CD1c-positive myeloid dendritic cell (primary cell): Measurements from ENCODE around the gene EFS.

Source experiments
- DNase-seq: peaks from one replicate; pipeline ENCODE4 v3.0.0-alpha.2; 2016; ENCODE audit errors: extremely low spot score

EFS gene

DNA sequence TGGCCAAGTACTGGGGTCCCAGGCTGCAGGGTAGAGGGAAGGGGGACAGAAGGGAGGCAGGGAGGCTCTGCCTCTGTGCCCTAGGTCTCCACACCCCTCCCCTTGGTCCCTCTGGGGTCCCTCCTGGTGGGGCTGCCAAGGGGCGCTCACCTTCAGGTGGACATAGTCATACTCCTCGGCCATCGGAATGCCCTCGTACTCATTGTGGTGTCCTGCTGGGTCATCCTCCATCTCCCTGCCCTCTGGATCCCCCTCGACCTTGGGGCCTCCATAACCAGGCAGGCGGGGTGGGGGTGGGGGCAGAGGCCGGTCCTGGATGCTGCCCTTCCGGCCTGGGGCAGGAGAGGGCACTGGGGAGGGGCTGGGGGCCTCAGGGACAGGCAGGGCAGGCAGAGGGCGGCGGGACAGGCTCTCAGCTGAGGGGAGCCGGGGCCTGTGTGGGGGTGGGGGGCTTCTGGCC, 5.8 kb downstream of the EFS start:
- no peak for DNase-seq

DNA sequence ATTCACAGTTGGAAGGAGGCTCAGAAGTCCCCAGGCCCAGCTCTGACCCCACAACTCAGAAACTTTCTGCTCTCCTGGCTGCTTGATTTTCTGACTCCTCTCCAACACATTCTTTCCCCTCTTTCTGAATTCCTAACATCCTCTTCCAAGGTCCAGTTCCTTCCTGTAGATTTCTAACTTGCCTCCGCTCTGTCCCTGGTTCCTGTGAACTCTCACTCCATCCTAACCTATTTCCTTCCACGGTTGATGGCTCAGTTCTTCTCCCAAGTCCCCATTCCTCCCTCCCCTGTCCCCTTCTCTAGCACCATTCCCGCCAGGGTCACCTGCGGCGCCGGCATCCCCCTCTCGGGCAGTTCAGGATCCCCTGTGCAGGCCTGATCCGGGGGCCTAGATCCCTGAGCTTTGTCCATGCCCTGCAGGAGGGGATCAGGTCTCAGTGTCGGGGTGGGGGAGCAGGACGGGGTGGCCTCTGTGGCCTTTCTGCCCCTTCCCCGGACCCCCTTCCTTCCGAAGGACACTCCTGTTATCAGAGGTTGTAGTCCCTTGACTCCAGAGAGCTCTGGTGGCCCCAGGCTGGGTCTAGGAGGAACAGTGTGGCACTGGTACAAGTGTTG, 6.3 kb downstream of the EFS start:
- no peak for DNase-seq

DNA sequence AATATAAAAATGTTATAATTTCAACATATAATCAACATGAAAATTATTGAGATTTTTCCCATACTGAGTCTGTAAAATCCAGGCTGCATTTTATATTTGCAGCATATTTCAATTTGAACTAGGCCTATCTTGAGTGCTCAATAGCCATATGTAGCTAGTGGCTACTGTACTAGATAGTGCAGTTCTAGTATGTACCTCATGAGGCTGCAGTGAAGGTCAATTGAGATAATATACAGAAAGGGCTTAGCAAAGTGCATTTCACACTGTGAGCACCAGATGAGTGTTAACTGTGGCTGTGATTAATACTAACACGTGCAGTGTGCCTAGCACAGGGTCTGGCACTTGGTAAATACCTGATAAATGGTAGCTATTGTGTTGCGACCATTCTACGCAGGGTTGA, 6.9 kb downstream of the EFS start:
- no peak for DNase-seq

DNA sequence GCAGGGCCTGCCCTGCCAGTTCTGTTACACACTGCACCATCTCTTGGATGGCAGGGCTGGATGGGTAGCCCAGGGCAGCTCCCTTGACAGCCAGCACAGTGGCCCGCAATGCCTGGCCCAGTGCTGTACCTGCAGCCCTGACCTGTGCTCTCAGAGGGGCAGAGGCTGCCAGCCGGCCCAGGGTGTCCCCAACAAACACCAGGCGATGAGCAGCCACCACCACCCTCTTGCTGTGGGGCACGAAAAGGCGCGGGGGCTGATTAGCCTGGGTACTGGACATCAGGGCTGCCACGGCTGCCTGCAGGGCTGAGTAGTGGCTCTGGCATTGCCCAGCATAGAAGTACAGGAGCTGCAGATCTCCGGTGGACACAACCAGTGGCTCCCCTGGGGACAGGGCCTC, 7.7 kb downstream of the EFS start:
- no peak for DNase-seq

DNA sequence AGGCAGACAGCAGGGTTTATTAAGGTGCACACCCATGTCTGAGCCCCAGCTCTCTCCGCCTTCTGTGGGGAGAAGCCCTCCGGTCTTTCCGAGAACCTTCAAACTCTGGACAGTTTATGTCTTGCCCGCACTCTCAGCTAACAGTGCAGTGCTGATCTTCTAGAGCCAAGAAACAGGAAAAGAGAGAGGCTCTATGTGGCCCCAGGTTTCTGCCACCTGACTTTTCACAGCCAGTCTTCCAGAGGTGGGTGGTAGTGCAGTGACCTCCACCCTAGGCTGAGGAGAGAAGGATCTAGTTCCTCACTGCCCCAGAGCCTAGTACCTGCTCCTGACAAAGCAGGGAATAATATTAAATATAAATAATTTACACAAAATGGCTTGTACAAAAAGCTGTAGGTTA, 8.3 kb downstream of the EFS start:
- no peak for DNase-seq

DNA sequence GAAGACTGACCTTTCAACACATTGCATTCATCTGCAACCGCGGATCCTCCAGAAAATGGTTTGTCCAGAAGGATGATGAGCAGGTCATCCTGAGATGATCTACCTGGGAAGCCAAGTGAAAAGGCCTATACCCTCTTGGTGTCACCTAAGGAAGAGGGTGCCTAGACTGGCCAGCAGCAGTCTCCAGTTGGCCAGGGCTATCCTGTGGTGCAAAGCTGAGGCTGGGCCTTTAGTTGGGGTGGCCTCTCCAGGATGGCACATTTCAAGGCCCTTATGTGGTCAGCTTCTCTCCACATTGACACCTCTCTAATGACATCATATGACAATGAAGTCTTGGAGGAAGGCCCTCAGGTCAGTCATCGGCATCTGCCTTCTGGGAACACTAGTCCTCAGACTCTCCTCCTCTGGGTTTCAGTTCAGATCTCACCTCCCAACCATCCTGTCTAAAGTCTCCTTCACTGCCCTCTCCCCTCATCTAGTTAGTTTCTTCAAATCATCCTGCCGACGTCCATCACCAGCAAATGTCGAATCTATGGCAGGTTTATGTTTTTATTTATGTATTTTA, 9.0 kb downstream of the EFS start:
- DNase-seq: no peak

DNA sequence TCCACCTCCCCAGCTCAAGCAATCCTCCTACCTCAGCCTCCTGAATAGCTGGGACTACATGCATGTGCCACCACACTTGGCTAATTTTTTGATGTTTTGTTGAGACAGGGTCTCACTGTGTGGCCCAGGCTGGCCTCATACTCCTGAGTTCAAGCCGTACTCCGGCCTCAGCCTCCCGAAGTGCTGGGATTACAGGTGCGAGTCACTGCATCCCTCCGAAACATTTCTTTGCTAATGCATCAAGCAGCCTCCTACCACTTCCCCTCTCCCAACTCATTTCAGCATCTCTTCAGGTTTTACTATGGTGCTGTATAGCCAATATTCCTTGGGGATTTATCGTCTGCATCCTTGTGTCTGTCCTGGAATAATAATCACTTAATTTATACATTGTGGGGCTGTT, 10.0 kb downstream of the EFS start:
- no peak for DNase-seq

GRCh38 chr14:23353433-23353780, 11.6 kb downstream of the EFS start:
- DNase-seq: no peak

DNA sequence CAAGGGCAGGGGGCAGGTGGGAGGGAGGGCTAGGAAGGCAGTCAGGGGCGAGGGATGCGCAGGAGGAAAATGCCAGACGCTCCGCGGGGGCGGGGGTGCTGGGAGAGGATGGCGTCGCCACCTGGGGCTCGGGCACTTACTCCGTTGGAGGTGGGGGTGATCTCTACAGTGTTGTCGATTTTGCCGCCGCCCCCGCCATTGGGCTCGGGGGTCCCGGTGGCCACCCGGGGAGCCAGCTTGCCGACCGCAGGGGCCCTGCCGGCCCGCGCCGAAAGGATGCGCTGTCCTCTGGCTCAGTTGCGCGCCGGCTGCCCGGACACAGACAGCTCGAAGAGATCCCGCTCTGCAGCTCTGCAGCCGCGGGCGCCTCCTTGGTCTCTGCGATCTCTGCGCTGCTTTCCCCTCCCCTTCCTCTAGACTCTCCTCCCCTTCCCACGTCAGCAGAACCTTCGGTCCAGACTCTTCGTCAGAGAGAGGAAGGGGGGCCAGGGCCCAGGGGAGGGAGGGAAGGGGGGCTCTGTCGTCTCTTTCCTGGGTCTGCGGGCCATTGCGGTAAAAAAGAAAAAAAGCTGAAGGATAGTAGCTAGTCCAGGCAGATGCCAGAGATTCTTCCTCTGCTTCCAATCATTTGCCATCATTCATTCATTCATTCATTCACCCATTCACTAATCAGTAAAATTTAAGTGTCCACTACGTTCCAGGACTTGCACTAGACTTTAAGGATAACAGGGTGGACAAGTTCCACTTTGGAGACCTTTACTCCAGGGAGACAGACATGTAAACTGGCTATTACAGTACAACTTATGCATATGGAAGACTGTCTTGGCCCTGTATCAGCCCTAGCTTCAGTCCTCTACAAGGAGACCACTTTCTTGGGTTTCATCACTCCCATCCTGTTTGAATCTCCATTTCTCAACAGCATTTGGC, 12.2 kb downstream of the EFS start, which contains the start of gene SLC22A17:
SLC22A17 (minus strand) TSS at position 382 of the 927 bp plus-strand sequence.
- DNase-seq: peak; percentile 5

DNA sequence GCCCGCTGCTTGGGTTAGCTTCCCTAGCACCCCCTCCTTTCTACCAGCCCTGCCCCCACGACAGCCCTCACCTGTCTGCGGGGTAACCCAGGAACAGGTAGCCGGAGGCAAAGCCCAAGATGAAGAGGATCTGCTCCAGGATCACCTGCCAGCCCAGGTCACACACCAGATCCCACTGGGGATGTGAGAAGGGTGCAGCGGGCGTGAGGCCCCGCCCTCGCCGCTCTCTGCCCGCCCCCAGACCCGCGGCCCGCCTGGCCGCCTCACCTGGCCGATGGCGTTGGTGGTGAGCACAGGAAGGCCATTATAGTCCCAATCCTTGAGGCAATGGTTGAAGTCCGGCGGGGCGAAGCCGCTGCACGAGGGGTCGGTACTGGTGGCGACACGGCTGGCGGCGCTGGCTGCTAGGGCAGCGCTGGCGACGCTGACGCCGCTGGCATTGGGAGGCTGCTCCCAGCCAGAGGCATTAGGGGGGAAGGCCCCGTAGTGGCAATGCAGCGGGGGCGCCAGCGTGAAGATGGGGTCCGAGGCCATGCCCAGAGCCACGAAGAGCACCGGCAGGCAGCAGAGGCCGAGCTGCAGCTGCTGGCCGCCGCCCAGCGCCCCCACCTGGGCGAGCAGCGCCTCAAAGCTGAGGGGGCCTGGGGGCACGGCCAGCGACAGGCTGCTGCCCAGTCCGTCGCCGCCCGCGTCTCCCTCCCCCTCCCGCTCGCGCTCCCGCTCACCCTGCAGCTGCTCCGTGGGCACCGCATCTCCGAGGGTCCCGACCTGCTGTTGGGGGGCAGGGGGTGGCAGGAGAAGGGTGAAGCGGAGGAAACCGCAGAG, 13.1 kb downstream of the EFS start:
- DNase-seq: no peak

DNA sequence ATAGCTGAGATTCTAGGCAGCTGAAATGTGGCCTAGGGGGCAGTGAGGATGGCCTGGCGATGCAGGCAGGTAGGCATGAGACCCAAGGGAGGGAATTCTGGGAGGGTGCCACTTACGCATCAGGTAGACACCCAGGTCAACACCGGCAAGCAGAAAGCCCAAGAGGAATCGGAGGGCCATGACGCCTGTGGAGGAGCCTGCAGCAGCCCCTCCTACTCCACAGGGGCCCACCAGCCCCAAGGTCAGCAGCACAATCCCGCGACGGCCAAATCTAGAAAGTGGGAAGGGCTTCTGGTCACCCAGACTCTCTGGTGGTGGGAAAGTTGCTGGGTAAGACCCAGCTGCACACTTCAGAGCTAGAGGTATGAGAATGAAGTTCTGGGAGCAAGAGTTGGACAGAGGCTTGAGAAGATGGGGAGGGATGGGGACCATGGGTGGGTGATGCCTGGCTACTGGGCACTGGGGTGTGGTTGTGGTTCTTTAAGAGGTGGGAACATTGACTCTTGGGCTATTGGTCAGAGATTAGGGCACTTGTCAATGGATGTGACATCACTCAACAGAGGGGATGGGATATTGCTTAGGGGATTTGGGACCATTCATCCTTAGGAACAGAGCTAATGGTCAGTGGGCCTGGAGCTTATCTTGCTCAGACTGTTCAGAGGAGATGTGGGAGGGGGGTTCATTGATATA, 15.7 kb downstream of the EFS start:
- DNase-seq: no peak

DNA sequence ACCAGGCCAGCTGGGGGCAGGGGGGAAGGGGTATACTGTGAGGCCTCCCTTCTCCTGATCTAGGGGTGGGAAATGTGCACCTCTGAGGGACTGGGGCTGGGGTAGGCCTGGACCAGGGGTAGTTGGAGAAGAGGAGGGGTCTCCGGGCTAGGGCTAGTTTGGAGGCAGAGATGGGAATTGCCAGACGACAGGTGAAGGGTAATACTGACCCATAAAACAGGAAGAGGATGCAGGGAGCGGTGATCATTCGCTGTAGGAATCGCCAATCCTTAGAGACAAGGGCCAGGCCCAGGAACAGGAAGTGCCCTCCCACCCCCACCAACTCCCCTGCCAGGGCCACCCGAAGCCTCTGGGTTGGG, 16.7 kb downstream of the EFS start:
- DNase-seq: no peak

GRCh38 chr14:23347406-23348296, 17.3 kb downstream of the EFS start:
- no peak for DNase-seq

- DNase-seq: no peak
Observed at GRCh38 chr14:23346693-23347405, 18.1 kb downstream of the EFS start.

DNA sequence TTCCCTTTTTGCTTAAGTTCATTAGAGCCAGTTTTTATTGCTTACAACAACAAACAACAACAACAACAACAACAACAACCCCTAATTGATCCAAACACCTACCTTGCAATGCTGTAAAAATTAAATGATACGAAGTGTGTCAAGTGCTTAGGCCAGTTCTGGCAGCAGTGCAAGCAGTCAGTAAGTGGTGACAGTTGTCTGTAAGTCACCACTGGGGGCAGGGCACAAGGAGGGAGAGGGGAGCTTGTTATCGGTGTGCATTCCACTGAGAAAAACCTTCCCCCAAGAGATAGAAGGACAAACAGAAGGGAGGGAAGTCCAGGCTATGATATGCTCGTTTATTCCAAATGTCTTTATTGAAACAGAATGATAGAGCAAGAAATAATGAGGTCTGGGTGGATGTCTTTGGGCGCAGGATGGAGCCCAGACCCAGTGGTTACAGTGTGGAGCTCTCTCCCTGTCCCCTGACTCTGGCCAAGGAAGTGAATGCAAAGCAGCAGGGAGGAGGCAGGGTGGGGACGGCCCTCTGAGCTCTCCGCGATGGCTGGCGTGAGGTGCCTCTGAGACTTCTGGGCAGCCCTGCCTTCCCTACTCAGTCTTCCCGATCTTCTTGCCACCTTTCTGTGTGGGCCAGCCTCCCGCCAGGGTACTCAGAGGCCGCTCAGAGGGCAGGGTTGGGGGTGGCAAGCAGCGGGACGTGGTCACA, 18.8 kb downstream of the EFS start:
- DNase-seq: no peak

DNA sequence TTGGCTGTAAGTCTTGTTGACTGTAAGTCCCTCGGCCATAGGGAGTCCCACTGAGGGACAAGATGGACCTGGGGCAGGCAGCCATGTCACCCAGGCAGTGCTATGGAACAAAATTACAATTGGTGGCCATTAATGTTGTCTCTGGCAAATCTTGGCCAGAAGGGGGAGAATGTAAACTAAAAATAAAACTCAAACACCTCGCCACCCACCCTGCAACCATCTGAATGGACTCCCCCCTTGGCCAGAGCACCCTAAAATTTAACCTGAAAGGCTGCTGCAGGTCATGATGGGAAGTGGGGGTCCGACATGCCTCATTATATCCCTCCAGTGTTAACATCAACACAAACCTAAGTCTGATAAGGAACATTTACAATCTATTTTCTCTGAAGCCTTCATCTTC, 20.5 kb downstream of the EFS start:
- no peak for DNase-seq

- DNase-seq: no peak
Observed at GRCh38 chr14:23339506-23340268, 25.3 kb downstream of the EFS start.

DNA sequence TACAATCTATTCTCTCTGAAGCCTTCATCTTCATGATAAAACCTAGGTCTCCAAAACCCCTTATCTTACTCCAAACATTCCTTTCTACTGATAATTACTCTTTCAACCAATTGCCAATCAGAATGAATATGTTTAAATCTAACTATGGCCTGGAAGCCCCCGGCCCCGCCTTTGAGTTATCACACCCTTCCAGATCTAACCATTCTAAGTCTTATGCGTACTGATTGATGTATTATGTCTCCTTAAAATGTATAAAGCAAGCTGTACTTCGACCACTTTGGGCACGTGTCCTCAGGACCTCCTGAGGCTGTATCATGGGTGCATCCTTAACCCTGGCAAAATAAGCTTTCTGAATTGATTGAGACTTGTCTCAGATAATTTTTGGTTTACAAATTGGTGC, 29.3 kb downstream of the EFS start:
- no peak for DNase-seq
